ENCODE data around the gene TAOK1. TPM values are rescaled to one million over a fixed set of nuclear protein-coding genes. Genes with fewer than 3 reads are reported as not detected.
"Not testable (repeated sequence)": the region's sequence is repeated elsewhere in the genome, so short reads cannot be mapped to it uniquely, and the experiment has no call there.

The TAOK1 gene
- total and polyA plus RNA-seq, 12 donors = 6.4 to 66.3 (median 46.6) TPM

GRCh38 chr17:29475891-29476290, 85.7 kb downstream of the TAOK1 start:
- Histone ChIP-seq H3K27me3 (no peaks in the 10 kb centered on the region), H3K4me3 (no peak overlapping the region), H3K36me3 (replicated peaks in 1 of 2) (peaks cover 0 to 13% of the 10 kb centered on the region in 2 donors), H3K4me1 (replicated peaks in 1 of 2) (no peaks in the 10 kb centered on the region), H3K9me3 (replicated peaks in 1 of 3) (no peaks in the 10 kb centered on the region), H3K27ac (no peak overlapping the region)
- intact Hi-C loops (cut with DNase I) = no loop called here
- TF ChIP-seq POLR2A (IDR thresholded peaks at IDR 0.05) (no peak), CTCF (IDR thresholded peaks at IDR 0.05) (no peak)
- WGBS, 4 donors = 88 to 95% (median 91%) methylated on average over 2 of the region's 2 CpGs
- DNase-seq = no peak

DNA sequence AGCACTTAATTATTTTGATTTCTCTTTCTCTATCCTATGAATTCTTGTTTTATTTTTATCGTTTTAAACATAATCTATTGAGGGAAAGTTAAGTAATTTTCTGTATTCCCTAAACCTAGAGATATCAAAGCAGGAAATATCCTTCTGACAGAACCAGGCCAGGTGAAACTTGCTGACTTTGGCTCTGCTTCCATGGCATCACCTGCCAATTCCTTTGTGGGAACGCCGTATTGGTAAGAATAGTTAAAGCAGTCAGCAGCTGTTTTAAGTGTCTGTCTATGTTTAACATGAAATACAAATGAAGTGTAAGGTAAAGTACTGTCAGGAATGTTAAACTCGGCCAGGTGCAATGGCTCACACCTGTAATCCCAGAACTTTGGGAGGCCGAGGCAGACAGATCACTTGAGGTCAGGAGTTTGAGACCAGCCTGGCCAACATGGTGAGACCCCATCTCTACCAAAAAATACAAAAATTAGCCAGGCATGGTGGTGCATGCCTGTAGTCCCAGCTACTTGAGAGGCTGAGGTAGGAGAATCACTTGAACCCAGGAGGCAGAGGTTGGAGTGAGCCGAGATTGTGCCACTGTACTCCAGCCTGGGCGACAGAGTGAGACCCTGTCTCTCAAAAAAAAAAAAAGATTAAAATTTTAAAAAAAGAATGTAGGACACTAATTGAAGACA, 90.2 kb downstream of the TAOK1 start:
- H3K9me3 ChIP-seq (replicated peaks in 1 of 3); intact Hi-C loops (cut with DNase I); H3K27ac ChIP-seq; H3K4me3 ChIP-seq; DNase-seq; H3K4me1 ChIP-seq (replicated peaks in 1 of 2); H3K27me3 ChIP-seq: not testable (repeated sequence)
- peaks cover 0 to 26% of the 10 kb centered on the region in 2 donors for H3K36me3 ChIP-seq (replicated peaks in 1 of 2)
- 87 to 93% (median 91%) methylated on average over 7 of the region's 7 CpGs for WGBS, 4 donors

DNA sequence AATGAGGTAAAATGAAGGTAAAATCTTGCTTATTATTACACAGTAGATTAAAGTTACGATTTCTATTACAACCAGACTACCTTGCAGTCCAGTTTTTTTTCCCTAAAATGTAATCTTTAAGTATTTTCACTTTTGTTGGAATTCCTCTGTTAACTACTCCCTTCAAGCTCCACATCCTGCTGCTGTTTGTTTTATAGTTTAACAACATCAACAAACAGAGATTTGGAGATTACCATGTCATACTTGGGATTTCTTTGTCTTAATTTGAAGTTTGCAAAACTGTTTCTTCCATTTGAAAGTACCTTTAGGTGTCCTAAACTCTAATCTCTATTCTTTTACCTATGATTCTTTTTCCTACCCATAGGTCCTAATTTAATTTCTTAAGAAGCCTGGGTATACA, 93.3 kb downstream of the TAOK1 start:
- H3K27ac ChIP-seq = no peak overlapping the region
- H3K4me1 ChIP-seq (replicated peaks in 1 of 2) = no peaks in the 10 kb centered on the region
- no peak overlapping the region for H3K4me3 ChIP-seq
- 89 to 96% (median 92%) methylated on average over 1 of the region's 1 CpG for WGBS, 4 donors
- no peaks in the 10 kb centered on the region for H3K27me3 ChIP-seq
- H3K9me3 ChIP-seq (replicated peaks in 1 of 3) = no peaks in the 10 kb centered on the region
- DNase-seq = no peak
- peaks cover 0 to 30% of the 10 kb centered on the region in 2 donors for H3K36me3 ChIP-seq (replicated peaks in 1 of 2)
- TF ChIP-seq CTCF (IDR thresholded peaks at IDR 0.05) = no peak
- intact Hi-C loops (cut with DNase I) = no loop called here

DNA sequence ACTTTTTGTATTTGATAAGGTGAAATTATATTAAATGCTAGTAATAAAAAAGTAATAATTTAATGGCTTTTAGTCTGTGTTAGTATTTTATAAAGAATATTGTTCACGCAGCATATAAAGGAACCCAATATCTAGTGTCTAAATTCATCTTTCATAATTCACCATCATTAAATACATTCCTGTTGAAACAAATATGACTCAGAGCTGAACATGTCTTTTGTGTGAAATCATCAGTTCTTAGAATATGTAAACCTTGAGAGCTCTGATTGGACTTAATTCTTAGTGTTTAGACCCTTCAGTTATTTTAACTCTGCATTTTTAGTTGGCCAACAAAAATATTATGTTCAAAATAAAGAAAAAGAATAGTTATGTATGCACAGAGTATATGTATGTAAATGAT, 104.8 kb downstream of the TAOK1 start:
- H3K4me3 ChIP-seq = no peak overlapping the region
- H3K27ac ChIP-seq = no peak overlapping the region
- H3K36me3 ChIP-seq (replicated peaks in 1 of 2) = peaks cover 0 to 75% of the 10 kb centered on the region in 2 donors
- H3K9me3 ChIP-seq (replicated peaks in 1 of 3) = no peaks in the 10 kb centered on the region
- no peaks in the 10 kb centered on the region for H3K4me1 ChIP-seq (replicated peaks in 1 of 2)
- no peaks in the 10 kb centered on the region for H3K27me3 ChIP-seq
- 93 to 100% (median 99%) methylated on average over 1 of the region's 1 CpG for WGBS, 4 donors
- DNase-seq = no peak
- no peak for TF ChIP-seq POLR2A (IDR thresholded peaks at IDR 0.05)
- no peak for TF ChIP-seq CTCF (IDR thresholded peaks at IDR 0.05)
- intact Hi-C loops (cut with DNase I) = no loop called here

DNA sequence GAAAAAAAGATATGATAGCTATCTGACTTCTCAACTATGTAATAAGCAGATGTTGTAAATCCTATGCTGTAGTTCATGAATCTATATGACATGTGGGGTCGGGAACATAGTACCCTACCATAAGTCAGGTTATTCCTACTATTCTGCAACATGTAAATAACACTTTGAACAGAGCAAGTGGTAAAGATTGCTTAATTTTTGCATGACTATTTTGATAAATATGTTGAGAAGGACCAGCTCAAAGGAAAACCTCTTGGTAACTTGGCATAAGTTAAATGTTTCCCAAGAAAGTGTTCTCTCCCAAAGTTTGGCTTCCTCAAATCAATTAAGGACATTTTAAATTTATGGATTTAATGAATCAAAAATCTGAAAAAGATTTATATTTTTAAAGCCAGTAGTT, 114.5 kb downstream of the TAOK1 start:
- H3K4me3 ChIP-seq = no peak overlapping the region
- TF ChIP-seq CTCF (IDR thresholded peaks at IDR 0.05) = no peak
- TF ChIP-seq POLR2A (IDR thresholded peaks at IDR 0.05) = no peak
- no peaks in the 10 kb centered on the region for H3K4me1 ChIP-seq (replicated peaks in 1 of 2)
- 94 to 100% (median 96%) methylated on average over 1 of the region's 1 CpG for WGBS, 4 donors
- no peak for DNase-seq
- H3K36me3 ChIP-seq (replicated peaks in 1 of 2) = peaks cover 0 to 60% of the 10 kb centered on the region in 2 donors
- no peaks in the 10 kb centered on the region for H3K9me3 ChIP-seq (replicated peaks in 1 of 3)
- no peaks in the 10 kb centered on the region for H3K27me3 ChIP-seq
- intact Hi-C loops (cut with DNase I) = no loop called here
- H3K27ac ChIP-seq = no peak overlapping the region

Measured in adrenal gland (tissue), 12 donors.